GM23338 (cell line): ENCODE measurements around the gene LY86. TPM values are rescaled to one million over a fixed set of nuclear protein-coding genes. Genes with fewer than 3 reads are reported as not detected.

ENCODE experiments used
- ATAC-seq: fragments of 200-7000 bp; cut with Tn5 transposase; 3 replicates; pipeline ENCODE4 v1.9.1; 2020
- DNase-seq: peaks from one replicate; pipeline ENCODE4 v3.0.0-alpha.2; 2015; ENCODE audit warnings: low spot score
- H2AFZ ChIP-seq: fragments of 200-600 bp; sonication (generic); 2 replicates; pipeline ENCODE4 v1.8.0; 2016; ENCODE audit warnings: antibody characterized with exemption, mild to moderate bottlenecking, moderate library complexity
- H3F3A ChIP-seq: fragments of 200-600 bp; sonication (generic); replicated peaks from 2 replicates; pipeline ENCODE4 v1.8.0; 2017; ENCODE audit warnings: antibody characterized with exemption, mixed run types, low read depth
- H3K27ac ChIP-seq: fragments of 200-600 bp; sonication (generic); 2 replicates; pipeline ENCODE4 v1.6.1; 2016; ENCODE audit warnings: low read depth
- H3K27me3 ChIP-seq: fragments of 200-600 bp; sonication (generic); 2 replicates; pipeline ENCODE4 v1.8.0; 2016; ENCODE audit warnings: mild to moderate bottlenecking, mixed run types, moderate library complexity; ENCODE audit not compliant: insufficient read depth
- H3K36me3 ChIP-seq: fragments of 200-600 bp; sonication (generic); 2 replicates; pipeline ENCODE4 v1.8.0; 2016; ENCODE audit warnings: mild to moderate bottlenecking; ENCODE audit not compliant: insufficient read depth
- H3K4me1 ChIP-seq: fragments of 200-600 bp; sonication (generic); 2 replicates; pipeline ENCODE4 v1.8.0; 2016; ENCODE audit warnings: mild to moderate bottlenecking, moderate library complexity; ENCODE audit not compliant: insufficient read depth
- H3K4me2 ChIP-seq: fragments of 200-600 bp; sonication (generic); 2 replicates; pipeline ENCODE4 v1.7.1; 2017; ENCODE audit warnings: mixed run types
- H3K4me3 ChIP-seq: fragments of 200-600 bp; sonication (generic); 2 replicates; pipeline ENCODE4 v1.6.1; 2016; ENCODE audit warnings: mixed run types
- H3K79me2 ChIP-seq: fragments of 200-600 bp; sonication (generic); replicated peaks from 2 replicates; pipeline ENCODE4 v1.8.0; 2017; ENCODE audit warnings: mild to moderate bottlenecking; ENCODE audit not compliant: insufficient read depth
- H3K9me2 ChIP-seq: fragments of 200-600 bp; sonication (generic); 2 replicates; pipeline ENCODE4 v1.8.0; 2017; ENCODE audit not compliant: insufficient read depth
- H4K20me1 ChIP-seq: fragments of 200-600 bp; sonication (generic); replicated peaks from 2 replicates; pipeline ENCODE4 v1.8.0; 2017; ENCODE audit warnings: mild to moderate bottlenecking; ENCODE audit not compliant: insufficient read depth
- H3K27ac Mint-ChIP-seq: 2 replicates; pipeline ENCODE4 v1.8.0; 2020; ENCODE audit warnings: inconsistent platforms, mild to moderate bottlenecking, moderate library complexity, mixed read lengths
- H3K27me3 Mint-ChIP-seq: 3 replicates; pipeline ENCODE4 v1.8.0; 2022; ENCODE audit warnings: low read depth, mild to moderate bottlenecking, moderate library complexity, mixed read lengths, inconsistent platforms; ENCODE audit not compliant: insufficient read depth, poor library complexity
- H3K36me3 Mint-ChIP-seq: 3 replicates; pipeline ENCODE4 v1.8.0; 2021; ENCODE audit warnings: low read depth, mild to moderate bottlenecking, inconsistent platforms, moderate library complexity, mixed read lengths
- H3K4me1 Mint-ChIP-seq: 3 replicates; pipeline ENCODE4 v1.8.0; 2020; ENCODE audit warnings: mild to moderate bottlenecking, inconsistent platforms, mixed read lengths
- H3K4me3 Mint-ChIP-seq: 3 replicates; pipeline ENCODE4 v1.8.0; 2021; ENCODE audit warnings: moderate library complexity, mild to moderate bottlenecking, inconsistent platforms, mixed read lengths
- H3K9me3 Mint-ChIP-seq: 3 replicates; pipeline ENCODE4 v1.8.0; 2020; ENCODE audit warnings: moderate library complexity, mild to moderate bottlenecking, inconsistent platforms, mixed read lengths
- CREB1 ChIP-seq: fragments of 250-450 bp; sonication (Bioruptor Pico); IDR thresholded peaks from 2 replicates; pipeline ENCODE4 v1.5.0; 2020; ENCODE audit warnings: low read depth, mild to moderate bottlenecking, moderate library complexity
- CTCF ChIP-seq, 2 experiments: fragments of 200-600 bp in 1 of 2; sonication (generic) in 1 of 2; conservative IDR thresholded peaks; 2 replicates each; pipeline versions ENCODE4 v1.5.1 to v1.6.1; 2016 to 2017; ENCODE audit warnings: antibody characterized with exemption in 2 of 2, low read depth in 2 of 2, mild to moderate bottlenecking in 2 of 2, moderate library complexity in 1 of 2
- ETS1 ChIP-seq: IDR thresholded peaks from 2 replicates; pipeline ENCODE4 v1.6.1; 2016; ENCODE audit warnings: antibody characterized with exemption
- EZH2 ChIP-seq: fragments of 200-600 bp; sonication (generic); IDR thresholded peaks from one replicate; pipeline ENCODE4 v1.8.0; 2017; ENCODE audit warnings: antibody characterized with exemption, mild to moderate bottlenecking, low read depth; ENCODE audit not compliant: unreplicated experiment
- EZH2phosphoT487 ChIP-seq: fragments of 200-600 bp; sonication (generic); IDR thresholded peaks from one replicate; pipeline ENCODE4 v1.8.1; 2018; ENCODE audit warnings: antibody characterized with exemption; ENCODE audit not compliant: unreplicated experiment
- JUNB ChIP-seq: IDR thresholded peaks from one replicate; pipeline ENCODE4 v1.6.1; 2016; ENCODE audit warnings: antibody characterized with exemption; ENCODE audit not compliant: unreplicated experiment
- NANOG ChIP-seq: IDR thresholded peaks from 2 replicates; pipeline ENCODE4 v1.6.1; 2016; ENCODE audit warnings: antibody characterized with exemption, borderline replicate concordance
- POLR2AphosphoS5 ChIP-seq: IDR thresholded peaks from 2 replicates; pipeline ENCODE4 v1.6.1; 2016; ENCODE audit warnings: antibody characterized with exemption, low read depth
- STAT1 ChIP-seq: IDR thresholded peaks from one replicate; pipeline ENCODE4 v1.6.1; 2016; ENCODE audit warnings: antibody characterized with exemption; ENCODE audit not compliant: unreplicated experiment
- ZNF114 ChIP-seq: fragments of 250-450 bp; sonication (Bioruptor Pico); IDR thresholded peaks from 2 replicates; pipeline ENCODE4 v1.5.0; 2020; ENCODE audit warnings: mild to moderate bottlenecking, moderate library complexity
- ZNF331 ChIP-seq: fragments of 250-450 bp; sonication (Bioruptor Pico); IDR thresholded peaks from 2 replicates; pipeline ENCODE4 v1.5.0; 2020; ENCODE audit warnings: low read depth, mild to moderate bottlenecking, moderate library complexity
- polyA plus RNA-seq: library from polyadenylated mRNA; unstranded; fragments of >200 nt; fragmentation: Nextera tagmentation; extraction: Ambion mirVana; gene quantifications from 2 replicates; pipeline ENCODE4 v1.2.1, GENCODE V29; 2016
- total RNA-seq: library from RNA; depleted of rRNA; stranded (reverse); fragments of >200 nt; shearing (Covaris generic); gene quantifications from 2 replicates; pipeline ENCODE4 v1.2.3, GENCODE V29; 2014

LY86 gene
- total and polyA plus RNA-seq, 2 experiments from 2014 or later: 0.29 TPM; not detected in 1

- Histone ChIP-seq H2AFZ (peak overlapping the region; percentile 82), H3K4me2 (peak overlapping the region; percentile 83), H3K9me2 (no peaks in the 10 kb centered on the region), H3K36me3 (no peaks in the 10 kb centered on the region), H3K27me3 (peaks cover 21% of the 10 kb centered on the region), H3K4me1 (peaks cover 11% of the 10 kb centered on the region), H3F3A (no peaks in the 10 kb centered on the region), H3K79me2 (no peaks in the 10 kb centered on the region), H4K20me1 (no peaks in the 10 kb centered on the region), H3K4me3 (peak overlapping the region; percentile 56), H3K27ac (no peak overlapping the region)
- ATAC-seq: peak; percentile 76
- peaks cover 12% of the 10 kb centered on the region; the same call in 2 of the 3 replicates for H3K36me3 Mint-ChIP-seq
- peaks cover 28% of the 10 kb centered on the region for H3K27me3 Mint-ChIP-seq
- H3K4me1 Mint-ChIP-seq: peaks cover 21% of the 10 kb centered on the region
- peak overlapping the region; percentile 67; the same call in 1 of the 2 replicates for H3K27ac Mint-ChIP-seq
- peak overlapping the region; percentile 69 for H3K4me3 Mint-ChIP-seq
- H3K9me3 Mint-ChIP-seq: peaks cover 18% of the 10 kb centered on the region
- peak; percentile 76 for DNase-seq
- no peak for TF ChIP-seq ETS1
- no peak for TF ChIP-seq NANOG
- 0 out of 2 replicates have a peak, but pooled peaks have one; percentile 19 for TF ChIP-seq POLR2AphosphoS5
- TF ChIP-seq JUNB: no peak
- TF ChIP-seq ZNF331 (CRISPR knock-in tag): no peak
- TF ChIP-seq EZH2: no peak
These were observed 42.0 kb upstream of the LY86 start for GRCh38 chr6:6546318-6547109.

GRCh38 chr6:6547110-6547879, 41.2 kb upstream of the LY86 start:
- H3K27me3 ChIP-seq: peaks cover 21% of the 10 kb centered on the region
- H3K4me1 ChIP-seq: peaks cover 11% of the 10 kb centered on the region
- Mint-ChIP-seq H3K27ac (peak overlapping the region; percentile 85), H3K27me3 (peaks cover 25% of the 10 kb centered on the region), H3K4me1 (peaks cover 21% of the 10 kb centered on the region), H3K36me3 (peaks cover 7% of the 10 kb centered on the region; the same call in 2 of the 3 replicates), H3K4me3 (peak overlapping the region; percentile 69), H3K9me3 (peaks cover 12% of the 10 kb centered on the region)
- peak overlapping the region; percentile 83 for H3K4me2 ChIP-seq
- H4K20me1 ChIP-seq: no peaks in the 10 kb centered on the region
- H3K27ac ChIP-seq: peak overlapping the region; percentile 82
- no peaks in the 10 kb centered on the region for H3K9me2 ChIP-seq
- peak; percentile 90 for DNase-seq
- peak; percentile 89 for ATAC-seq
- peak overlapping the region; percentile 82; the same call in 1 of the 2 replicates for H2AFZ ChIP-seq
- no peaks in the 10 kb centered on the region for H3K79me2 ChIP-seq
- H3K4me3 ChIP-seq: peak overlapping the region; percentile 56
- no peaks in the 10 kb centered on the region for H3K36me3 ChIP-seq
- no peaks in the 10 kb centered on the region for H3F3A ChIP-seq
- TF ChIP-seq CTCF (conservative IDR thresholded peaks at IDR 0.05; ENCODE audit: low read depth in 2 of 2) (peak; percentile 94), ZNF114 (CRISPR knock-in tag) (no peak), POLR2AphosphoS5 (no peak), ZNF331 (CRISPR knock-in tag) (no peak), EZH2phosphoT487 (no peak), STAT1 (no peak), EZH2 (no peak), ETS1 (peak; percentile 47; the same call in 1 of the 2 replicates), NANOG (no peak), CREB1 (no peak), JUNB (no peak)
